Thoracic aorta (tissue), 2 donors: ENCODE measurements around the gene ZNF827. TPM values are rescaled to one million over a fixed set of nuclear protein-coding genes. Genes with fewer than 3 reads are reported as not detected.

Experiments
- ATAC-seq: fragments of 150-250 bp; one replicate; pipeline ENCODE4 v1.8.0; 2017; ENCODE audit warnings: low read depth; ENCODE audit not compliant: insufficient number of reproducible peaks, low FRiP score
- DNase-seq: peaks from one replicate; pipeline ENCODE4 v3.0.0-alpha.2; 2020; ENCODE audit warnings: low spot score
- H3K27ac ChIP-seq, 2 donors: fragments of 200-600 bp; sonication (generic); 1 replicate in 1 of 2; 2 replicates in 1 of 2; pipeline ENCODE4 v1.5.1; 2016; ENCODE audit warnings: mild to moderate bottlenecking in 2 of 2, moderate library complexity in 2 of 2
- H3K27me3 ChIP-seq: fragments of 200-600 bp; sonication (generic); replicated peaks from 2 replicates; pipeline ENCODE4 v1.6.0; 2016; ENCODE audit warnings: mild to moderate bottlenecking; ENCODE audit not compliant: insufficient read depth
- H3K36me3 ChIP-seq: fragments of 200-600 bp; sonication (generic); one replicate; pipeline ENCODE4 v1.5.1; 2016
- H3K4me1 ChIP-seq, 2 donors: fragments of 200-600 bp; sonication (generic); 1 replicate in 1 of 2; 2 replicates in 1 of 2; pipeline versions ENCODE4 v1.5.1 to v1.6.0; 2016; ENCODE audit warnings: low read depth in 2 of 2, mild to moderate bottlenecking in 1 of 2; ENCODE audit not compliant: control insufficient read depth in 1 of 2
- H3K4me3 ChIP-seq: fragments of 200-600 bp; sonication (generic); 2 replicates; pipeline ENCODE4 v1.5.1; 2016; ENCODE audit warnings: mild to moderate bottlenecking
- H3K9me3 ChIP-seq: fragments of 200-600 bp; sonication (generic); 2 replicates; pipeline ENCODE4 v1.5.1; 2016
- total RNA-seq, 2 donors: library from RNA; depleted of rRNA; stranded (reverse); fragments of >200 nt; gene quantifications; one replicate each; pipeline versions ENCODE4 v1.1.0 to v1.2.3, GENCODE V29; 2016
- TF ChIP-seq, protein P1 (sequence below): fragments of 200-600 bp; sonication (generic); IDR thresholded peaks from one replicate; pipeline ENCODE4 v1.5.1; 2019; ENCODE audit warnings: antibody characterized with exemption

ZNF827 gene
- total RNA-seq, 2 donors from 2014 or later, result 20.2 to 41.4 TPM

DNA sequence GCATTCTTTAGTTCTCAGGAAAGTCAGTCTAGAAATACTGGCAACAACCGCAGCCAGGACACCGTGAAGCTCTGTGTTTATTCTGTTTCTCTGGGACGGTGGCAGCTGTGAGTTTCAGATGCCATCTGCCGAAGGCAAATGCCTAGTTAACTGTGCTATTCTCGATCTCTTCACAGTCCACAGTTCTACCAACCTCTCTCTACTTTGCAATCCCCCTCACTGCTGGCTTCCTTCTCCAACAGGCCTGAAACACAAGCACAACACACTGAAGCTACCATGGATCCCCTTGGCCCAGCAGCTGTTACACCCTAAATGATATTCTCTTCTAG lies 118.8 kb downstream of the ZNF827 start:
- H3K36me3 ChIP-seq, result no peaks in the 10 kb centered on the region
- H3K27me3 ChIP-seq, result no peaks in the 10 kb centered on the region
- no peak overlapping the region for H3K4me3 ChIP-seq
- H3K4me1 ChIP-seq, result peaks cover 15 to 25% of the 10 kb centered on the region in 2 donors
- no peak for ATAC-seq
- TF ChIP-seq, protein P1, sequence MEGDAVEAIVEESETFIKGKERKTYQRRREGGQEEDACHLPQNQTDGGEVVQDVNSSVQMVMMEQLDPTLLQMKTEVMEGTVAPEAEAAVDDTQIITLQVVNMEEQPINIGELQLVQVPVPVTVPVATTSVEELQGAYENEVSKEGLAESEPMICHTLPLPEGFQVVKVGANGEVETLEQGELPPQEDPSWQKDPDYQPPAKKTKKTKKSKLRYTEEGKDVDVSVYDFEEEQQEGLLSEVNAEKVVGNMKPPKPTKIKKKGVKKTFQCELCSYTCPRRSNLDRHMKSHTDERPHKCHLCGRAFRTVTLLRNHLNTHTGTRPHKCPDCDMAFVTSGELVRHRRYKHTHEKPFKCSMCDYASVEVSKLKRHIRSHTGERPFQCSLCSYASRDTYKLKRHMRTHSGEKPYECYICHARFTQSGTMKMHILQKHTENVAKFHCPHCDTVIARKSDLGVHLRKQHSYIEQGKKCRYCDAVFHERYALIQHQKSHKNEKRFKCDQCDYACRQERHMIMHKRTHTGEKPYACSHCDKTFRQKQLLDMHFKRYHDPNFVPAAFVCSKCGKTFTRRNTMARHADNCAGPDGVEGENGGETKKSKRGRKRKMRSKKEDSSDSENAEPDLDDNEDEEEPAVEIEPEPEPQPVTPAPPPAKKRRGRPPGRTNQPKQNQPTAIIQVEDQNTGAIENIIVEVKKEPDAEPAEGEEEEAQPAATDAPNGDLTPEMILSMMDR, result no peak
- no peak for DNase-seq
- no peaks in the 10 kb centered on the region for H3K9me3 ChIP-seq
- peak overlapping the region in 1 of 2 donors; percentile 19 for H3K27ac ChIP-seq

DNA sequence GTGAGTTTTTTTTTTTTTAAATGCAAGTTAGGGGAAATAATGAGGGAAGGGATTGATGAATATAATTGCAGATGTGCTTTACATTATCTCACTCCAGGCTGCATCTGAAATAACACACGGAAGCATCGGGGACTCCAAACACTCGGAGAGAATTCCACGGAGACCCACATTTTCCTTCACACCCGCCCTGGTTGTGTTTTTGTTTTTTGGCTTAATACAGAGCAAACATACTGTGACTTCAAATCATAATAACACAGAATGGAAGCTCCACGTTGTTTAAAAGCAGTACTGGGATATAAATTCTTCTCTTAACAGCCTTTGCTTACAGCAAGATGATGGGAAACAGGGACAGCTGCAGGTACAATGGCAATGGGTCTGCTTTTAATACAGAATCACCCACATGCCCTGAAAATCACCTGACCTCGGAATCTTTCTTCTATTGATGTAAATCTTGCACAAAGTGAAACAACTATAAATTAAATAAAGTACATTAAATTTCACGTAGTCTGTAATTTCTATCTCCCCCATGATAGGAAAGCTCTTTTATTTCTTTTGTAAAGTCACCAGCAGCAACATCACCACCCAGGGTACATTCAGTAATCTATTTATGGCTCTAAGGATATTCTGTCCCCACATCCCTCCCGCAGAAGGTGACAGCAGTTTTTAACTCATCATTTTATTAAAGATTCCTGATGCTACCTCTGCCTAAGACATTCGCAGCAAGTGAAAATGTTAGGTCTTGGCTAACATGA lies 119.3 kb downstream of the ZNF827 start:
- TF ChIP-seq, protein P1, result no peak
- H3K4me1 ChIP-seq, result peaks cover 15 to 25% of the 10 kb centered on the region in 2 donors
- peak overlapping the region in 1 of 2 donors; percentile 19 for H3K27ac ChIP-seq
- no peaks in the 10 kb centered on the region for H3K9me3 ChIP-seq
- no peak overlapping the region for H3K4me3 ChIP-seq
- no peak for ATAC-seq
- DNase-seq, result no peak
- no peaks in the 10 kb centered on the region for H3K27me3 ChIP-seq
- no peaks in the 10 kb centered on the region for H3K36me3 ChIP-seq

DNA sequence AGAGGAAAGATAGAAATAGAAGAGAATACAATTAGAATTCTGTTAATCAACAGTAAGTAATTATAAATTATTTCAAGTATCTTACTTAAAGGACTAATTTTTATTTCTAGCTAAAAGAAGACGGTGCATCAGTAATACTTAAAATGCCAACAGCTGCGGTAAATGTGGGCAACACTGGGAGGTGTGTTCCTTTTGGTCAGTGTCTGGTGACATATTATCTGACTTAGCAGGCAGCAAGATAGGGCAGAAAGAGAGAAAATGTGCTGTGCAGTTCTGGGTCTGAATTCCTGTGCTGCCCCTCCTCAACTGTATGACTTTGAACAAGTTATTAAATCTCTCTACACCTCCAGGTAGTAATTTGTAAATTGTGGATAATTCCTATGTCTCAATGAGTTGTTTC lies 120.6 kb downstream of the ZNF827 start:
- no peaks in the 10 kb centered on the region for H3K9me3 ChIP-seq
- H3K4me1 ChIP-seq, result peaks cover 15 to 25% of the 10 kb centered on the region in 2 donors
- no peaks in the 10 kb centered on the region for H3K27me3 ChIP-seq
- H3K36me3 ChIP-seq, result no peaks in the 10 kb centered on the region
- H3K27ac ChIP-seq, result no peak overlapping the region
- H3K4me3 ChIP-seq, result no peak overlapping the region
- no peak for DNase-seq
- TF ChIP-seq, protein P1, result no peak
- ATAC-seq, result no peak

DNA sequence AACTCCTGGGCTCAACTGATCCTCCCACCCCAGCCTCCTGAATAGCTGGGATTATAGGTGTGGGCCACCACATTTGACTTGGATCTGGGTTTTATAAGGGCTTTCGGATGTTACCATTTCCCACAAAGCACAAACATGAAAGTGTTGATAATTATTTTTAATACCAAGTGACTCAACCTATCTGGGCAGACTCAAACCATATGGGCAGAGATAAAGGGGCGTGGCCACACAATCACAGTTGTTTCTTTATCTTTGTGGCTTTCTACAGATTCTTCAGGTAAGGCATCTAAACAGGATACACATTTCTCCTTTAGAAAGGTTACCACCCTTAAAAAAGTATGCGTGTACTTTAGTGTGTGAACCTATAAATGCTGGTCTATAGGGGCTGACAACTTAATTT lies 122.5 kb downstream of the ZNF827 start:
- DNase-seq (no peak), ATAC-seq (no peak)
- Histone ChIP-seq H3K36me3 (no peaks in the 10 kb centered on the region), H3K4me3 (no peak overlapping the region), H3K27me3 (no peaks in the 10 kb centered on the region), H3K27ac (no peak overlapping the region), H3K9me3 (no peaks in the 10 kb centered on the region), H3K4me1 (peaks cover 12 to 19% of the 10 kb centered on the region in 2 donors)
- TF ChIP-seq, protein P1, result no peak

DNA sequence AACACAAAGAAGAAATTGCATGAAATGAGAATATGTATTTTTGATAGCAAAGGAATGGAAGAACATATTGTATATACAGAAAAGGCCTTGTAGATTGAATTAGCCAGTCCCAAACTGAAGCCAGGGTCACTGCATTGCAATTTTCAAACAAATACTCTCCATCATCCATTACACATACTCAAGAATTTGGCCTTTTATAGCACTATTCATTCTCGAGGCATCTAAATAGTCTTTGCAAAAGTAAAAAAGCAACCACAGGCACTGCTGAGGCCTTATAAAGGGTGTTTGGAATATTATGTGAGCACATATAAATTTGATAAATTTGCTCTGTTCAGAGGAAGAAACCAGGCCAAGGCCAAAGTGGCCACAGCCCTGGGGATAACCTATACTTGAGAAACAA lies 123.0 kb downstream of the ZNF827 start:
- ATAC-seq, result no peak
- peaks cover 7 to 14% of the 10 kb centered on the region in 2 donors for H3K4me1 ChIP-seq
- H3K36me3 ChIP-seq, result no peaks in the 10 kb centered on the region
- no peak for DNase-seq
- TF ChIP-seq, protein P1, result no peak
- H3K4me3 ChIP-seq, result no peak overlapping the region
- no peak overlapping the region for H3K27ac ChIP-seq
- no peaks in the 10 kb centered on the region for H3K9me3 ChIP-seq
- H3K27me3 ChIP-seq, result no peaks in the 10 kb centered on the region
